Uterus (tissue), 2 donors: ENCODE measurements around the gene PPFIBP1.

Source experiments
- POLR2A ChIP-seq, 2 donors: fragments of 450-650 bp; IDR thresholded peaks; one replicate each; pipeline ENCODE4 v1.6.1; 2016; ENCODE audit warnings: antibody characterized with exemption in 2 of 2, mild to moderate bottlenecking in 1 of 2, moderate library complexity in 1 of 2
- TF ChIP-seq, protein P1 (sequence below), 4 experiments: fragments of 200-600 bp in 2 of 4; fragments of 450-650 bp in 2 of 4; sonication (generic) in 2 of 4; IDR thresholded peaks; one replicate each; pipeline ENCODE4 v1.5.1; 2016 to 2019; ENCODE audit warnings: antibody characterized with exemption in 4 of 4, mild to moderate bottlenecking in 2 of 4, moderate library complexity in 1 of 4

GRCh38 chr12:27682534-27682933, 158.5 kb downstream of the PPFIBP1 start:
- TF ChIP-seq, protein P1, sequence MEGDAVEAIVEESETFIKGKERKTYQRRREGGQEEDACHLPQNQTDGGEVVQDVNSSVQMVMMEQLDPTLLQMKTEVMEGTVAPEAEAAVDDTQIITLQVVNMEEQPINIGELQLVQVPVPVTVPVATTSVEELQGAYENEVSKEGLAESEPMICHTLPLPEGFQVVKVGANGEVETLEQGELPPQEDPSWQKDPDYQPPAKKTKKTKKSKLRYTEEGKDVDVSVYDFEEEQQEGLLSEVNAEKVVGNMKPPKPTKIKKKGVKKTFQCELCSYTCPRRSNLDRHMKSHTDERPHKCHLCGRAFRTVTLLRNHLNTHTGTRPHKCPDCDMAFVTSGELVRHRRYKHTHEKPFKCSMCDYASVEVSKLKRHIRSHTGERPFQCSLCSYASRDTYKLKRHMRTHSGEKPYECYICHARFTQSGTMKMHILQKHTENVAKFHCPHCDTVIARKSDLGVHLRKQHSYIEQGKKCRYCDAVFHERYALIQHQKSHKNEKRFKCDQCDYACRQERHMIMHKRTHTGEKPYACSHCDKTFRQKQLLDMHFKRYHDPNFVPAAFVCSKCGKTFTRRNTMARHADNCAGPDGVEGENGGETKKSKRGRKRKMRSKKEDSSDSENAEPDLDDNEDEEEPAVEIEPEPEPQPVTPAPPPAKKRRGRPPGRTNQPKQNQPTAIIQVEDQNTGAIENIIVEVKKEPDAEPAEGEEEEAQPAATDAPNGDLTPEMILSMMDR (IDR thresholded peaks at IDR 0.05) = no peak
- no peak for TF ChIP-seq POLR2A (IDR thresholded peaks at IDR 0.05)
